Panc1 (cell line): ENCODE data around the gene C5orf63. TPM values are rescaled to one million over a fixed set of nuclear protein-coding genes. Genes with fewer than 3 reads are reported as not detected.

Experiments
- ATAC-seq: fragments of 200-7000 bp; cut with Tn5 transposase; 2 replicates; pipeline ENCODE4 v1.9.1; 2020; ENCODE audit warnings: mild to moderate bottlenecking, moderate library complexity
- BruUV-seq: library from RNA; stranded (reverse); fragments of 400-500 nt; replicated peaks from 2 replicates; lab custom pipeline; 2021; lab: Mats Ljungman, UMichigan
- CTCF ChIA-PET: fragments of 300-600 bp; sonication (Branson Sonifier 250); formaldehyde crosslinking; loops from one replicate; lab custom pipeline; 2022; ENCODE audit warnings: antibody characterized with exemption; lab: Charles Lee
- POLR2A ChIA-PET: fragments of 300-600 bp; sonication (Branson Sonifier 250); formaldehyde crosslinking; loops from one replicate; lab custom pipeline; 2022; ENCODE audit warnings: antibody characterized with exemption; lab: Charles Lee
- DNase-seq: peaks from one replicate; pipeline ENCODE4 v3.0.0-alpha.2; 2010; ENCODE audit warnings: low read depth, low spot score
- H3K27ac ChIP-seq: 2 replicates; pipeline ENCODE4 v1.5.1; 2011; ENCODE audit warnings: mild to moderate bottlenecking, low read length, inconsistent platforms
- H3K27me3 ChIP-seq: fragments of 200-500 bp; sonication (Bioruptor generic); 2 replicates; pipeline ENCODE4 v1.6.0; 2014; ENCODE audit warnings: low read length, inconsistent platforms; ENCODE audit not compliant: control insufficient read depth, insufficient read depth
- H3K36me3 ChIP-seq: fragments of 200-500 bp; sonication (Bioruptor generic); 2 replicates; pipeline ENCODE4 v1.5.1; 2014; ENCODE audit warnings: inconsistent platforms, mild to moderate bottlenecking, low read length, moderate library complexity; ENCODE audit not compliant: control insufficient read depth, insufficient read depth
- H3K4me1 ChIP-seq: 2 replicates; pipeline ENCODE4 v1.5.1; 2011; ENCODE audit warnings: inconsistent platforms, mild to moderate bottlenecking, low read length, moderate library complexity; ENCODE audit not compliant: control insufficient read depth, insufficient read depth
- H3K4me3 ChIP-seq, 2 experiments: 2 replicates each; pipeline ENCODE4 v1.5.1; 2011 to 2012; ENCODE audit warnings: low read depth in 2 of 2, low read length in 2 of 2, mild to moderate bottlenecking in 2 of 2, inconsistent platforms in 1 of 2, moderate library complexity in 1 of 2
- H3K9me3 ChIP-seq: fragments of 200-500 bp; sonication (Bioruptor generic); 2 replicates; pipeline ENCODE4 v1.5.1; 2014; ENCODE audit warnings: low read depth, mild to moderate bottlenecking, inconsistent platforms, low read length, moderate library complexity; ENCODE audit not compliant: control insufficient read depth, insufficient read depth
- POLR2AphosphoS5 ChIP-seq: IDR thresholded peaks from 2 replicates; pipeline ENCODE4 v1.6.1; 2012; ENCODE audit warnings: mild to moderate bottlenecking, low read depth, low read length, moderate library complexity
- SIN3A ChIP-seq: IDR thresholded peaks from 2 replicates; pipeline ENCODE4 v1.6.1; 2012; ENCODE audit warnings: low read depth, mild to moderate bottlenecking, low read length, moderate library complexity, borderline replicate concordance; ENCODE audit not compliant: insufficient read depth
- TCF7L2 ChIP-seq: IDR thresholded peaks from 2 replicates; pipeline ENCODE4 v1.6.1; 2011; ENCODE audit warnings: mild to moderate bottlenecking, low read depth, low read length, inconsistent platforms
- in situ Hi-C: cut with HindIII; loops from 2 replicates; pipeline ENCODE4 v1.10.0; 2016; ENCODE audit warnings: low sequenced_read_pairs, low pct_unique_long_range_greater_than_20kb
- intact Hi-C: fragments of 100-400 bp; cut with micrococcal nuclease; formaldehyde crosslinking; loops from one replicate; pipeline ENCODE4 v1.10.0; 2022; ENCODE audit not compliant: unreplicated experiment
- total RNA-seq: library from RNA; stranded (reverse); gene quantifications from one replicate; pipeline ENCODE4 v1.2.1, GENCODE V29; 2021; ENCODE audit not compliant: unreplicated experiment
- TF ChIP-seq, protein P1 (sequence below): fragments of 450-650 bp; IDR thresholded peaks from 2 replicates; pipeline ENCODE4 v1.5.1; 2017; ENCODE audit warnings: mild to moderate bottlenecking
- TF ChIP-seq, protein P2 (sequence below), 2 experiments: IDR thresholded peaks; 2 replicates each; pipeline ENCODE4 v1.6.1; 2011 to 2012; ENCODE audit warnings: low read depth in 2 of 2, control low read depth in 1 of 2, low read length in 1 of 2, mild to moderate bottlenecking in 1 of 2, moderate library complexity in 1 of 2; ENCODE audit not compliant: insufficient read depth in 1 of 2

The C5orf63 gene
- total RNA-seq, 1 experiment from 2014 or later, result 9.8 TPM

DNA sequence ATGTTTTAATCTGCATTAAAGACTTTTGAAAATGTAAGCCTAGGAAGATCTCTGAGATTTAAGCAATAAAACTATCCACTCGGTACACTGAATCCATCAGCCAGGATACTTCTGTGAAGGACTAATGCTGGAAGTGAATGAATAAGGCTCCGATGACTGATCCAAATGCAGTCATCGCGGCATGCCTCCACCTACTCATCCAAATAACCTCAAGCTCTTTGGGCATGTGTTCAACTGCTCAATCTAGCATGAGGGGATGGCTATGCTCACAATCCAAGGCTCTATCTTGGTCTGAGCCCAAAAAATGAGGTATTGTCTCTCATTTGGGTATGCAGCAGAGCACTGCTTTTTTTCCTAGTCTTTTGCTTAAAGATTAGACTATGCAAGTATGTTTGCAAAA is 62.1 kb downstream of the C5orf63 start:
- ChIA-PET POLR2A (no interaction called here), CTCF (no interaction called here)
- no peak overlapping the region for H3K27ac ChIP-seq
- intact Hi-C loops (no loop called here), in situ Hi-C loops (no loop called here)
- H3K9me3 ChIP-seq, result no peaks in the 10 kb centered on the region
- no peak for ATAC-seq
- H3K27me3 ChIP-seq, result no peaks in the 10 kb centered on the region
- no peak for TF ChIP-seq TCF7L2
- TF ChIP-seq POLR2AphosphoS5, result no peak
- TF ChIP-seq, protein P1, sequence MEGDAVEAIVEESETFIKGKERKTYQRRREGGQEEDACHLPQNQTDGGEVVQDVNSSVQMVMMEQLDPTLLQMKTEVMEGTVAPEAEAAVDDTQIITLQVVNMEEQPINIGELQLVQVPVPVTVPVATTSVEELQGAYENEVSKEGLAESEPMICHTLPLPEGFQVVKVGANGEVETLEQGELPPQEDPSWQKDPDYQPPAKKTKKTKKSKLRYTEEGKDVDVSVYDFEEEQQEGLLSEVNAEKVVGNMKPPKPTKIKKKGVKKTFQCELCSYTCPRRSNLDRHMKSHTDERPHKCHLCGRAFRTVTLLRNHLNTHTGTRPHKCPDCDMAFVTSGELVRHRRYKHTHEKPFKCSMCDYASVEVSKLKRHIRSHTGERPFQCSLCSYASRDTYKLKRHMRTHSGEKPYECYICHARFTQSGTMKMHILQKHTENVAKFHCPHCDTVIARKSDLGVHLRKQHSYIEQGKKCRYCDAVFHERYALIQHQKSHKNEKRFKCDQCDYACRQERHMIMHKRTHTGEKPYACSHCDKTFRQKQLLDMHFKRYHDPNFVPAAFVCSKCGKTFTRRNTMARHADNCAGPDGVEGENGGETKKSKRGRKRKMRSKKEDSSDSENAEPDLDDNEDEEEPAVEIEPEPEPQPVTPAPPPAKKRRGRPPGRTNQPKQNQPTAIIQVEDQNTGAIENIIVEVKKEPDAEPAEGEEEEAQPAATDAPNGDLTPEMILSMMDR, result no peak
- TF ChIP-seq, protein P2, sequence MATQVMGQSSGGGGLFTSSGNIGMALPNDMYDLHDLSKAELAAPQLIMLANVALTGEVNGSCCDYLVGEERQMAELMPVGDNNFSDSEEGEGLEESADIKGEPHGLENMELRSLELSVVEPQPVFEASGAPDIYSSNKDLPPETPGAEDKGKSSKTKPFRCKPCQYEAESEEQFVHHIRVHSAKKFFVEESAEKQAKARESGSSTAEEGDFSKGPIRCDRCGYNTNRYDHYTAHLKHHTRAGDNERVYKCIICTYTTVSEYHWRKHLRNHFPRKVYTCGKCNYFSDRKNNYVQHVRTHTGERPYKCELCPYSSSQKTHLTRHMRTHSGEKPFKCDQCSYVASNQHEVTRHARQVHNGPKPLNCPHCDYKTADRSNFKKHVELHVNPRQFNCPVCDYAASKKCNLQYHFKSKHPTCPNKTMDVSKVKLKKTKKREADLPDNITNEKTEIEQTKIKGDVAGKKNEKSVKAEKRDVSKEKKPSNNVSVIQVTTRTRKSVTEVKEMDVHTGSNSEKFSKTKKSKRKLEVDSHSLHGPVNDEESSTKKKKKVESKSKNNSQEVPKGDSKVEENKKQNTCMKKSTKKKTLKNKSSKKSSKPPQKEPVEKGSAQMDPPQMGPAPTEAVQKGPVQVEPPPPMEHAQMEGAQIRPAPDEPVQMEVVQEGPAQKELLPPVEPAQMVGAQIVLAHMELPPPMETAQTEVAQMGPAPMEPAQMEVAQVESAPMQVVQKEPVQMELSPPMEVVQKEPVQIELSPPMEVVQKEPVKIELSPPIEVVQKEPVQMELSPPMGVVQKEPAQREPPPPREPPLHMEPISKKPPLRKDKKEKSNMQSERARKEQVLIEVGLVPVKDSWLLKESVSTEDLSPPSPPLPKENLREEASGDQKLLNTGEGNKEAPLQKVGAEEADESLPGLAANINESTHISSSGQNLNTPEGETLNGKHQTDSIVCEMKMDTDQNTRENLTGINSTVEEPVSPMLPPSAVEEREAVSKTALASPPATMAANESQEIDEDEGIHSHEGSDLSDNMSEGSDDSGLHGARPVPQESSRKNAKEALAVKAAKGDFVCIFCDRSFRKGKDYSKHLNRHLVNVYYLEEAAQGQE (IDR thresholded peaks at IDR 0.05; ENCODE audit: insufficient read depth in 1 of 2, low read depth in 2 of 2, low read length in 1 of 2), result no peak
- TF ChIP-seq SIN3A, result no peak
- no peaks in the 10 kb centered on the region for H3K4me1 ChIP-seq
- H3K4me3 ChIP-seq, result no peak overlapping the region
- no peak for DNase-seq
- H3K36me3 ChIP-seq, result no peaks in the 10 kb centered on the region
- no TSS peak for BruUV-seq

DNA sequence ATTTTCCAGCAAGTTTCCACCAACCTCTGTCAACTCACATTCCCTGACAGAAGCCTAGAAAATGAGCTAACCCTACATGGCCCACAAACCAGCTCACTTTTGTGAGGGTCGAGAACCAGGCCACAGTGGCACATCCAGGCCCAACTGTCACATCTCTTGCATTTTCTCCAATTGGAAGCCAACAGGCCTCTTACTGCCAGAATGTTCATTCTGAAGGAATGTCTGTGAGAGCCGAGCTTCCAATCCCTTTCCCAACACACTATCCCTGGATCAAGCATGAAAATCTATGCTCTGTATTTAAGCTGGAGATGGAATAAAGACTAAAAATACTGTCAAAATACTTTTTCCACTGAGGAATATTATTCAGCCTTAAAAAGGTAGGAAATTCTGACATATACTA is 62.9 kb downstream of the C5orf63 start:
- Histone ChIP-seq H3K36me3 (no peaks in the 10 kb centered on the region), H3K4me1 (no peaks in the 10 kb centered on the region), H3K4me3 (no peak overlapping the region), H3K27me3 (no peaks in the 10 kb centered on the region), H3K9me3 (no peaks in the 10 kb centered on the region), H3K27ac (no peak overlapping the region)
- ATAC-seq (no peak), DNase-seq (no peak)
- in situ Hi-C loops, result no loop called here
- POLR2A ChIA-PET, result no interaction called here
- CTCF ChIA-PET, result no interaction called here
- no TSS peak for BruUV-seq
- intact Hi-C loops, result no loop called here
- TF ChIP-seq, protein P2 (IDR thresholded peaks at IDR 0.05; ENCODE audit: insufficient read depth in 1 of 2, low read depth in 2 of 2, low read length in 1 of 2), result no peak
- TF ChIP-seq SIN3A, result no peak
- TF ChIP-seq, protein P1, result no peak
- TF ChIP-seq POLR2AphosphoS5, result no peak
- no peak for TF ChIP-seq TCF7L2
